ENCODE measurements around the gene LDLRAD4.

LDLRAD4 gene

DNA sequence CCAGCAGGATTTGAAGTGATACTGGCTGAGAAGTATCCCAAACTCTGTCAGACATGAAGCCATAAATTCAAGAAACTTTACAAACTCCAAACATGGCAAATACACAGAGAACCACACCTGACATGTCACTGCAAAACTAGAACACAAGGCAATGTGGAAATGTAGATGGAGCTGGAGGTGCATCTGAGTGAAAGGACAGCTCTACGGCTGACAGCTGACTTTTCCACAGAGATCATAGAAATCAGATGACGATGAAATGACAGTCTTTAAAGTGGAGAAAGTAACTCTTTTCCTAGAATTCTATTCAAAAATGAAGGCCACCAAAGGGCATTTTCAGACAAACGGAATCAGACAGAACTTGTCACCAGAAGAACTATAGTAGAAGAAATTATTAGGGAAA, 97.5 kb downstream of the LDLRAD4 start:
- no peaks in the 10 kb centered on the region for H3K79me2 ChIP-seq
- H2AFZ ChIP-seq = no peak overlapping the region
- TF ChIP-seq, protein P1, sequence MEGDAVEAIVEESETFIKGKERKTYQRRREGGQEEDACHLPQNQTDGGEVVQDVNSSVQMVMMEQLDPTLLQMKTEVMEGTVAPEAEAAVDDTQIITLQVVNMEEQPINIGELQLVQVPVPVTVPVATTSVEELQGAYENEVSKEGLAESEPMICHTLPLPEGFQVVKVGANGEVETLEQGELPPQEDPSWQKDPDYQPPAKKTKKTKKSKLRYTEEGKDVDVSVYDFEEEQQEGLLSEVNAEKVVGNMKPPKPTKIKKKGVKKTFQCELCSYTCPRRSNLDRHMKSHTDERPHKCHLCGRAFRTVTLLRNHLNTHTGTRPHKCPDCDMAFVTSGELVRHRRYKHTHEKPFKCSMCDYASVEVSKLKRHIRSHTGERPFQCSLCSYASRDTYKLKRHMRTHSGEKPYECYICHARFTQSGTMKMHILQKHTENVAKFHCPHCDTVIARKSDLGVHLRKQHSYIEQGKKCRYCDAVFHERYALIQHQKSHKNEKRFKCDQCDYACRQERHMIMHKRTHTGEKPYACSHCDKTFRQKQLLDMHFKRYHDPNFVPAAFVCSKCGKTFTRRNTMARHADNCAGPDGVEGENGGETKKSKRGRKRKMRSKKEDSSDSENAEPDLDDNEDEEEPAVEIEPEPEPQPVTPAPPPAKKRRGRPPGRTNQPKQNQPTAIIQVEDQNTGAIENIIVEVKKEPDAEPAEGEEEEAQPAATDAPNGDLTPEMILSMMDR (IDR thresholded peaks at IDR 0.05) = no peak

DNA sequence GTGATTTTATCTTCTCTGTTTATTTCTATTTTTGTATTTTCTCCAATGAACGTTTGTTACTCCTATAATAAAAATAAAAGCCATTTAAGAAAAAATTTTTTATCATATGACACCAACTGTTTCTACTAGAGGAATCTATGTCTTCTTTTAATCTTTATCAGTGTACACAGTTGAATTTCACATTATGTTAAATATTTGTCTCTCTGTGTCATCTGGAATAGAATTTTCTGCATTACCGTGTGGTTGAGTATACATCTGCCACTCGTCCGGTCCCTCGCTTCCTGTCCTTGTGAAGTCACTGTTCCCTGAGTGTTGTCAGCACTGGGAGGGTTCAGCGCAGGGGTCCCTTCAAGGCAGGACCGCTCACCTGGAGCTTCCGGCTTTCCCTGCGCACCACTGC, 99.2 kb downstream of the LDLRAD4 start:
- no peak overlapping the region for H3K4me3 ChIP-seq (ENCODE audit: low read depth, low read length)
- no peaks in the 10 kb centered on the region for H3K79me2 ChIP-seq
- no peaks in the 10 kb centered on the region for H3K4me1 ChIP-seq
- H3K36me3 ChIP-seq (ENCODE audit: control insufficient read depth, insufficient read depth, low read length) = no peaks in the 10 kb centered on the region
- no peak overlapping the region for H2AFZ ChIP-seq
- H3K27ac ChIP-seq = no peak overlapping the region
- no peak overlapping the region for H3K9ac ChIP-seq
- no peaks in the 10 kb centered on the region for H3K27me3 ChIP-seq (ENCODE audit: control insufficient read depth, insufficient read depth, low read length)
- no peaks in the 10 kb centered on the region for H3K9me3 ChIP-seq (ENCODE audit: control insufficient read depth, low read length)
- TF ChIP-seq, protein P1 (IDR thresholded peaks at IDR 0.05) = no peak
- H3K4me2 ChIP-seq (ENCODE audit: low read length) = no peak overlapping the region

More for the DNA sequence above, 97.5 kb downstream of the LDLRAD4 start:
- no peaks in the 10 kb centered on the region for H3K36me3 ChIP-seq (ENCODE audit: control insufficient read depth, insufficient read depth, low read length)
- H3K27ac ChIP-seq = no peak overlapping the region
- no peak overlapping the region for H3K9ac ChIP-seq
- H3K4me2 ChIP-seq (ENCODE audit: low read length) = no peak overlapping the region
- H3K4me1 ChIP-seq = no peaks in the 10 kb centered on the region
- H3K4me3 ChIP-seq (ENCODE audit: low read depth, low read length) = no peak overlapping the region
- no peaks in the 10 kb centered on the region for H3K27me3 ChIP-seq (ENCODE audit: control insufficient read depth, insufficient read depth, low read length)
- H3K9me3 ChIP-seq (ENCODE audit: control insufficient read depth, low read length) = no peaks in the 10 kb centered on the region

DNA sequence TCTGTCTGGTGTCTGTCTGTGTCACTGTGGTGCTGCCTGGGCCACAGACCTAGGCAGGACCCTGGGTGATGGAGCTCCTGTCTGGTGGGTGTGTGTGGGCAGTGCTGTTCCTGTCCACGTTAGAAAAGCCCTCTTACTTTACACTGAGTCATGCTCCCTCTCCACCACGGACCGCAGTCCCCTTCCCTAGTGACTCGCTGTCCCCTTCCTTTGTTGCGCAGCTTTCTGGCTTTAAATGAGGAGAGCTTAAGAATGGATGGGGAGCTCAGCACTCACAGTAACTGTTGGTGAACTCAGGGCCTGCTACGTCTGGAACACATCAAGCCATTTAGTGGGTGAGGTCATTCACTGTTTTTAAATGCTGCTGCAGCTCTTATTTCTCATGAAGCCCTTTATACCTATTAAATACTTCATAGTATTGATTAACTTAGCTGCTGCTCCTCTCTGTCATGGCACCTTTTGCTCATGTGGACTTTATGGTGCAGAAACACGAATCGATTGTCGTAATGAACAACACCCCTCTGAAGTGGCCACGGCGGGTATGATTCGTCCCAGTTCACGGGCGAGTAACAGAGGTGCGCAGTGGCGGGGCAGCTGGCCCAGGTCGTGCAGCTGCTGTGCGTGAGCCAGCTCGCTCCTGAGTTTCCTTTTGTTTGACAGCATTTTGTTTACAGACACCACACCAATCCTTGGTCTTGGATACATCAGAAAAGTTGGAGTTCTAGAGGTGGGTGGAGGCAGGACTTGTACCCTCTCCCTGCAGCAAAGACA, 100.4 kb downstream of the LDLRAD4 start:
- no peaks in the 10 kb centered on the region for H3K79me2 ChIP-seq
- no peaks in the 10 kb centered on the region for H3K4me1 ChIP-seq
- no peak overlapping the region for H3K9ac ChIP-seq
- no peaks in the 10 kb centered on the region for H3K27me3 ChIP-seq (ENCODE audit: control insufficient read depth, insufficient read depth, low read length)
- no peak overlapping the region for H3K4me2 ChIP-seq (ENCODE audit: low read length)
- H3K27ac ChIP-seq = no peak overlapping the region
- H3K4me3 ChIP-seq (ENCODE audit: low read depth, low read length) = no peak overlapping the region
- H3K36me3 ChIP-seq (ENCODE audit: control insufficient read depth, insufficient read depth, low read length) = no peaks in the 10 kb centered on the region
- TF ChIP-seq, protein P1 (IDR thresholded peaks at IDR 0.05) = no peak
- H3K9me3 ChIP-seq (ENCODE audit: control insufficient read depth, low read length) = no peaks in the 10 kb centered on the region
- H2AFZ ChIP-seq = no peak overlapping the region

DNA sequence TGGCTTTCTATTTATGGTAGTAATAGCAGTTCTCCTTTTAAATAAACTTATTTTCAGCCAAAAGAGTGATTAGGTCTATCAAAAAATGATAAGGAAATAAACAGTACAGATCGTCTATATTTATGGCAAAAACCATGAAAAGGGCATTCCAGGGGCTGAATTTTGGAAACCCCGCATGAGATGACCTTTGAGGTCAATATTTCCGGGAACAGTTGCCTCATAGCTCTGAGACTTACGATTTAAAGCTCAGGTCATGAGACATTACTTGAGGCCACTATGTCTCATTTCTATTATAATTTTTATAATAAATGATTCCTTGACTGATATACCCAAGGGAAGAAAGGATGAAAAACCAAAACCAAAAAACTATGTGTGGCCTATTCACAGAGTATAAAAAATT, 101.1 kb downstream of the LDLRAD4 start:
- Histone ChIP-seq H3K36me3 (ENCODE audit: control insufficient read depth, insufficient read depth, low read length) (no peaks in the 10 kb centered on the region), H3K4me3 (ENCODE audit: low read depth, low read length) (no peak overlapping the region), H3K79me2 (no peaks in the 10 kb centered on the region), H2AFZ (no peak overlapping the region), H3K4me2 (ENCODE audit: low read length) (no peak overlapping the region), H3K9me3 (ENCODE audit: control insufficient read depth, low read length) (no peaks in the 10 kb centered on the region), H3K27me3 (ENCODE audit: control insufficient read depth, insufficient read depth, low read length) (no peaks in the 10 kb centered on the region), H3K27ac (no peak overlapping the region), H3K9ac (no peak overlapping the region), H3K4me1 (no peaks in the 10 kb centered on the region)
- TF ChIP-seq, protein P1 (IDR thresholded peaks at IDR 0.05) = no peak

DNA sequence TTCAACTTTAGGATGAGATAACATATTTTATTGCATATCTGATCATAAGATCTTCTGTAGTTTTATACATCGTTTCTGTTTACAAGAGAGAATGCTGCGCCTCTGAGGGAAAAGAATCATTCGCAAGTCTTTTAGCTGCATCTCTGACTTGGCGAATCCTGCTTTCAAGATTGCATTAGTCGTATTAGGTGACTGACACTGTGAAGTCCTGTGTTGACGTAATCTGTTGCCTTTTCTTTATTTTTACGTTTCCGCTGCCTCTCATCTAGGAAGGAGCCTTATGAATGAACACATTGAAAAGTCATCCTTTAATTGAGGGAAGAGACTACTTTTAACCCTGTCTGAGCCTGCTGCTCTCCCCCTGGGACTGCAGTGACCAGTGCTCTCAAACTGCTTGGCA, 101.5 kb downstream of the LDLRAD4 start:
- H3K27ac ChIP-seq = no peak overlapping the region
- no peaks in the 10 kb centered on the region for H3K79me2 ChIP-seq
- H3K27me3 ChIP-seq (ENCODE audit: control insufficient read depth, insufficient read depth, low read length) = no peaks in the 10 kb centered on the region
- TF ChIP-seq, protein P1 (IDR thresholded peaks at IDR 0.05) = no peak
- H3K9ac ChIP-seq = no peak overlapping the region
- no peak overlapping the region for H3K4me3 ChIP-seq (ENCODE audit: low read depth, low read length)
- H3K36me3 ChIP-seq (ENCODE audit: control insufficient read depth, insufficient read depth, low read length) = no peaks in the 10 kb centered on the region
- no peak overlapping the region for H2AFZ ChIP-seq
- no peaks in the 10 kb centered on the region for H3K4me1 ChIP-seq
- H3K4me2 ChIP-seq (ENCODE audit: low read length) = no peak overlapping the region
- no peaks in the 10 kb centered on the region for H3K9me3 ChIP-seq (ENCODE audit: control insufficient read depth, low read length)
